GM21390 (cell line): ENCODE results near the gene NFKBIA.
"Not testable (repeated sequence)": the region's sequence is repeated elsewhere in the genome, so short reads cannot be mapped to it uniquely, and the experiment has no call there.

ENCODE experiments used
- ATAC-seq: cut with Tn5 transposase; IDR thresholded peaks from one replicate; pipeline ENCODE4 v1.9.1; 2021; ENCODE audit not compliant: unreplicated experiment

The NFKBIA gene

GRCh38 chr14:35409595-35409994 is 5.0 kb upstream of the NFKBIA start:
- no peak for ATAC-seq

- no peak for ATAC-seq
Observed at GRCh38 chr14:35408026-35408425, 3.5 kb upstream of the NFKBIA start.

- ATAC-seq: no peak
Observed at GRCh38 chr14:35407306-35407630, 2.7 kb upstream of the NFKBIA start.

- ATAC-seq: no peak
Observed at GRCh38 chr14:35406506-35407305, 2.2 kb upstream of the NFKBIA start.

- no peak for ATAC-seq
Observed at GRCh38 chr14:35406090-35406489, 1.5 kb upstream of the NFKBIA start.

GRCh38 chr14:35405304-35405996 is 901 bp upstream of the NFKBIA start:
- no peak for ATAC-seq

GRCh38 chr14:35403603-35404448 is 723 bp downstream of the NFKBIA start:
- ATAC-seq: peak; percentile 52

GRCh38 chr14:35403114-35403602 is 1.4 kb downstream of the NFKBIA start:
- ATAC-seq: no peak

GRCh38 chr14:35402323-35403113 is 2.0 kb downstream of the NFKBIA start:
- ATAC-seq: no peak

GRCh38 chr14:35401422-35402265 is 2.9 kb downstream of the NFKBIA start:
- ATAC-seq: no peak

GRCh38 chr14:35400648-35401421 is 3.7 kb downstream of the NFKBIA start:
- ATAC-seq: no peak

- no peak for ATAC-seq
Observed at GRCh38 chr14:35399083-35399937, 5.2 kb downstream of the NFKBIA start.

GRCh38 chr14:35398071-35398584 is 6.4 kb downstream of the NFKBIA start:
- ATAC-seq: no peak

- not testable (repeated sequence) for ATAC-seq
Observed at GRCh38 chr14:35396610-35397009, 7.9 kb downstream of the NFKBIA start.

GRCh38 chr14:35395283-35395682 is 9.3 kb downstream of the NFKBIA start:
- no peak for ATAC-seq

GRCh38 chr14:35394326-35395013 is 10.1 kb downstream of the NFKBIA start:
- ATAC-seq: no peak

GRCh38 chr14:35393826-35394225 is 10.7 kb downstream of the NFKBIA start:
- no peak for ATAC-seq
